HG03469 (cell line): Measurements from ENCODE around the gene NEK2.
"Not testable (repeated sequence)": the region's sequence is repeated elsewhere in the genome, so short reads cannot be mapped to it uniquely, and the experiment has no call there.

Experiments used
- ATAC-seq: cut with Tn5 transposase; IDR thresholded peaks from one replicate; pipeline ENCODE4 v1.9.1; 2021; ENCODE audit warnings: mild to moderate bottlenecking, moderate library complexity, moderate number of reproducible peaks; ENCODE audit not compliant: unreplicated experiment

The NEK2 gene

GRCh38 chr1:211652371-211652770 lies 23.1 kb downstream of the NEK2 start:
- no peak for ATAC-seq

- no peak for ATAC-seq
These were observed 24.5 kb downstream of the NEK2 start for GRCh38 chr1:211650904-211651303.

- no peak for ATAC-seq
These were observed 26.2 kb downstream of the NEK2 start for GRCh38 chr1:211648980-211649934.

GRCh38 chr1:211648336-211648735 lies 27.1 kb downstream of the NEK2 start:
- ATAC-seq, result no peak

- no peak for ATAC-seq
These were observed 27.7 kb downstream of the NEK2 start for GRCh38 chr1:211647711-211648121.

GRCh38 chr1:211646566-211646965 lies 28.9 kb downstream of the NEK2 start:
- no peak for ATAC-seq

GRCh38 chr1:211645601-211646000 lies 29.8 kb downstream of the NEK2 start:
- ATAC-seq, result not testable (repeated sequence)

GRCh38 chr1:211644653-211645052 lies 30.8 kb downstream of the NEK2 start:
- ATAC-seq, result no peak

- ATAC-seq, result no peak
These were observed 31.9 kb downstream of the NEK2 start for GRCh38 chr1:211643324-211644212.

- ATAC-seq, result no peak
These were observed 32.6 kb downstream of the NEK2 start for GRCh38 chr1:211642870-211643269.

GRCh38 chr1:211641942-211642341 lies 33.5 kb downstream of the NEK2 start:
- no peak for ATAC-seq

GRCh38 chr1:211641044-211641800 lies 34.2 kb downstream of the NEK2 start:
- ATAC-seq, result no peak

GRCh38 chr1:211640301-211640630 lies 35.2 kb downstream of the NEK2 start:
- ATAC-seq, result no peak

GRCh38 chr1:211639475-211640300 lies 35.7 kb downstream of the NEK2 start:
- ATAC-seq, result no peak

GRCh38 chr1:211638689-211639101 lies 36.7 kb downstream of the NEK2 start:
- no peak for ATAC-seq

GRCh38 chr1:211638246-211638645 lies 37.2 kb downstream of the NEK2 start:
- ATAC-seq, result no peak

- no peak for ATAC-seq
These were observed 38.4 kb downstream of the NEK2 start for GRCh38 chr1:211637066-211637465.

GRCh38 chr1:211636575-211637029 lies 38.8 kb downstream of the NEK2 start:
- not testable (repeated sequence) for ATAC-seq

- no peak for ATAC-seq
These were observed 39.7 kb downstream of the NEK2 start for GRCh38 chr1:211635597-211636205.

GRCh38 chr1:211634931-211635330 lies 40.5 kb downstream of the NEK2 start:
- no peak for ATAC-seq
